ENCODE results near the gene PCDHGB6. TPM values are rescaled to one million over a fixed set of nuclear protein-coding genes. Genes with fewer than 3 reads are reported as not detected.

The PCDHGB6 gene
- total RNA-seq, 1 experiment from 2014 or later: 0.22 TPM

DNA sequence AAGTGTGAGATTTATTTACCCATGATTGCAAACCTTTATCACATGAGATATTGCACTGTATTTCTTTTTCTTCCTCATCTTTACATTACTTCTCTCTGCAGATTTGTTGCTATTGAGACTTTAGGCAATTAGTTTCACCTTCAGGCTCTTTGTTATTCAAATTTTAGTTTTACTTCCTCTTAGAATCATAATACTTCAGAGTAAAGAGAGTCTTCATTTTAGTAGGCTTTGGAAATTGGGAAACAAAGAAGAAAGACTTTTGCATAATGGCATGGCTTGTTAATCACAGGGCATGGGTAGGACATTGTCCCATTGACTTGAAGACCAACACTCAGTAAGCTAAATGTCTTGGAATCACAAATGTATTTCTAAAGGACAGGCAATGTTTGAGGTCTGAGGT is 45.1 kb upstream of the PCDHGB6 start (continued):
- TF ChIP-seq, protein P1, sequence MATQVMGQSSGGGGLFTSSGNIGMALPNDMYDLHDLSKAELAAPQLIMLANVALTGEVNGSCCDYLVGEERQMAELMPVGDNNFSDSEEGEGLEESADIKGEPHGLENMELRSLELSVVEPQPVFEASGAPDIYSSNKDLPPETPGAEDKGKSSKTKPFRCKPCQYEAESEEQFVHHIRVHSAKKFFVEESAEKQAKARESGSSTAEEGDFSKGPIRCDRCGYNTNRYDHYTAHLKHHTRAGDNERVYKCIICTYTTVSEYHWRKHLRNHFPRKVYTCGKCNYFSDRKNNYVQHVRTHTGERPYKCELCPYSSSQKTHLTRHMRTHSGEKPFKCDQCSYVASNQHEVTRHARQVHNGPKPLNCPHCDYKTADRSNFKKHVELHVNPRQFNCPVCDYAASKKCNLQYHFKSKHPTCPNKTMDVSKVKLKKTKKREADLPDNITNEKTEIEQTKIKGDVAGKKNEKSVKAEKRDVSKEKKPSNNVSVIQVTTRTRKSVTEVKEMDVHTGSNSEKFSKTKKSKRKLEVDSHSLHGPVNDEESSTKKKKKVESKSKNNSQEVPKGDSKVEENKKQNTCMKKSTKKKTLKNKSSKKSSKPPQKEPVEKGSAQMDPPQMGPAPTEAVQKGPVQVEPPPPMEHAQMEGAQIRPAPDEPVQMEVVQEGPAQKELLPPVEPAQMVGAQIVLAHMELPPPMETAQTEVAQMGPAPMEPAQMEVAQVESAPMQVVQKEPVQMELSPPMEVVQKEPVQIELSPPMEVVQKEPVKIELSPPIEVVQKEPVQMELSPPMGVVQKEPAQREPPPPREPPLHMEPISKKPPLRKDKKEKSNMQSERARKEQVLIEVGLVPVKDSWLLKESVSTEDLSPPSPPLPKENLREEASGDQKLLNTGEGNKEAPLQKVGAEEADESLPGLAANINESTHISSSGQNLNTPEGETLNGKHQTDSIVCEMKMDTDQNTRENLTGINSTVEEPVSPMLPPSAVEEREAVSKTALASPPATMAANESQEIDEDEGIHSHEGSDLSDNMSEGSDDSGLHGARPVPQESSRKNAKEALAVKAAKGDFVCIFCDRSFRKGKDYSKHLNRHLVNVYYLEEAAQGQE (IDR thresholded peaks at IDR 0.05; ENCODE audit: low read depth): no peak
- TF ChIP-seq RAD21 (IDR thresholded peaks at IDR 0.05; ENCODE audit: low read depth) (no peak), JUND (IDR thresholded peaks at IDR 0.05) (no peak)

DNA sequence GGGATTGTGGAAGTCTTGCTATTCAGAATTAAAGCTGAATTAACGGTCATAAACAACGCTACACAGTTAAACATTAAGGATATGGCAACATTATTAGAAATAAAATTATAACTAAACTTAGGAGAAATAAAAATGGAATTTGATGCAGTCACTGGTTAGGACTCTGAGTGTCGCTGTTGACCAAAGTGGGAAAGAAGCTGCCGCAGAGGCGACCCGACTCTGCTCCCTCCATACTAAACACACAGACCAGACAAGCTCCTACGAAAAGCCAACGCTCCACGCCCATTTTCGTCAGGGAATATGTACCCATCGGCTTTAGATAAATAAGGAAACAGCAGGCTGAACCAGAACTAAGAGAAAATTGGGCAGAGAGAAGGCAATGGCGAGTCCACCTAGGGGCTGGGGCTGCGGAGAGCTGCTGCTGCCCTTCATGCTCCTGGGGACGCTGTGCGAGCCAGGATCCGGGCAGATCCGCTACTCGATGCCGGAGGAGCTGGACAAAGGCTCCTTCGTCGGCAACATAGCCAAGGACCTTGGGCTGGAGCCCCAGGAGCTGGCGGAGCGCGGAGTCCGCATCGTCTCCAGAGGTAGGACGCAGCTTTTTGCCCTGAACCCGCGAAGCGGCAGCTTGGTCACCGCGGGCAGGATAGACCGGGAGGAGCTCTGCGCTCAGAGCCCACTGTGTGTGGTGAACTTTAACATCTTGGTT is 43.7 kb upstream of the PCDHGB6 start, which contains the start of gene PCDHGA5:
Gene PCDHGA5, plus strand, starts transcription at position 211 of the 709 bp plus-strand sequence. Its CDS starts 169 bp downstream, at position 380.
- no TSS peak for BruUV-seq (replicated peaks)
- no peaks in the 10 kb centered on the region for H3K9me2 ChIP-seq (ENCODE audit: insufficient read depth)
- no peaks in the 10 kb centered on the region for H4K20me1 ChIP-seq (ENCODE audit: insufficient read depth)
- TF ChIP-seq CBX3 (IDR thresholded peaks at IDR 0.05; ENCODE audit: low read depth) (no peak), ZFX (IDR thresholded peaks at IDR 0.05) (no peak), TCF7L2 (IDR thresholded peaks at IDR 0.05; ENCODE audit: borderline replicate concordance, extremely low read depth, insufficient read depth, insufficient read length) (no peak), YY1 (IDR thresholded peaks at IDR 0.05; ENCODE audit: extremely low read depth, insufficient replicate concordance, low read depth, low read length) (no peak), POLR2AphosphoS5 (IDR thresholded peaks at IDR 0.05; ENCODE audit: low read depth, low read length) (no peak)
- TF ChIP-seq, protein P2, sequence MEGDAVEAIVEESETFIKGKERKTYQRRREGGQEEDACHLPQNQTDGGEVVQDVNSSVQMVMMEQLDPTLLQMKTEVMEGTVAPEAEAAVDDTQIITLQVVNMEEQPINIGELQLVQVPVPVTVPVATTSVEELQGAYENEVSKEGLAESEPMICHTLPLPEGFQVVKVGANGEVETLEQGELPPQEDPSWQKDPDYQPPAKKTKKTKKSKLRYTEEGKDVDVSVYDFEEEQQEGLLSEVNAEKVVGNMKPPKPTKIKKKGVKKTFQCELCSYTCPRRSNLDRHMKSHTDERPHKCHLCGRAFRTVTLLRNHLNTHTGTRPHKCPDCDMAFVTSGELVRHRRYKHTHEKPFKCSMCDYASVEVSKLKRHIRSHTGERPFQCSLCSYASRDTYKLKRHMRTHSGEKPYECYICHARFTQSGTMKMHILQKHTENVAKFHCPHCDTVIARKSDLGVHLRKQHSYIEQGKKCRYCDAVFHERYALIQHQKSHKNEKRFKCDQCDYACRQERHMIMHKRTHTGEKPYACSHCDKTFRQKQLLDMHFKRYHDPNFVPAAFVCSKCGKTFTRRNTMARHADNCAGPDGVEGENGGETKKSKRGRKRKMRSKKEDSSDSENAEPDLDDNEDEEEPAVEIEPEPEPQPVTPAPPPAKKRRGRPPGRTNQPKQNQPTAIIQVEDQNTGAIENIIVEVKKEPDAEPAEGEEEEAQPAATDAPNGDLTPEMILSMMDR (IDR thresholded peaks at IDR 0.05 in 2 of 3, conservative IDR thresholded peaks at IDR 0.05 in 1 of 3; ENCODE audit: borderline replicate concordance in 1 of 3, insufficient read depth in 1 of 3, low read depth in 2 of 3, low read length in 2 of 3): no peak
- TF ChIP-seq, protein P3, sequence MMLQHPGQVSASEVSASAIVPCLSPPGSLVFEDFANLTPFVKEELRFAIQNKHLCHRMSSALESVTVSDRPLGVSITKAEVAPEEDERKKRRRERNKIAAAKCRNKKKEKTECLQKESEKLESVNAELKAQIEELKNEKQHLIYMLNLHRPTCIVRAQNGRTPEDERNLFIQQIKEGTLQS (IDR thresholded peaks at IDR 0.05): no peak
- H3K27ac ChIP-seq (ENCODE audit: low read depth, low read length): no peak within 1 kb of the TSS
- DNase-seq (ENCODE audit: low read depth, low spot score): no peak
- H3K79me2 ChIP-seq (ENCODE audit: insufficient read depth, low read length): no peaks in the 10 kb centered on the region
- H3K9ac ChIP-seq (ENCODE audit: low read length): no peak within 1 kb of the TSS
- H3K4me2 ChIP-seq (ENCODE audit: low read length): no peak within 1 kb of the TSS
- intact Hi-C loops (cut with micrococcal nuclease): no loop called here
- H3K4me3 ChIP-seq (replicated peaks in 1 of 2; ENCODE audit: low read depth in 1 of 2, low read length in 2 of 2): no peak within 1 kb of the TSS
- H2AFZ ChIP-seq (ENCODE audit: low read depth, low read length, poor library complexity, severe bottlenecking): no peak within 1 kb of the TSS
- no peaks in the 10 kb centered on the region for H3K27me3 ChIP-seq (ENCODE audit: insufficient read depth, low read length)
- ChIA-PET POLR2A (no interaction called here), RAD21 (ENCODE audit: low non-redundant PET in 1 of 2, low total read pairs in 2 of 2, uncharacterized antibody in 2 of 2, unreplicated experiment in 2 of 2) (no interaction called here), CTCF (interaction anchor here (1.0 to 1.1 kb wide), 2 partner anchors 44 to 200 kb away, joined by 3 read pairs; partner anchors contain the start of gene TAF7)
- H3K4me1 ChIP-seq (ENCODE audit: control insufficient read depth in 1 of 2, insufficient read depth in 2 of 2, low read length in 2 of 2): no peaks in the 10 kb centered on the region
- H3K36me3 ChIP-seq (ENCODE audit: control insufficient read depth in 1 of 2, insufficient read depth in 2 of 2, low read length in 2 of 2): no peaks in the 10 kb centered on the region
- H3K9me3 ChIP-seq (ENCODE audit: control insufficient read depth in 1 of 2, insufficient read depth in 1 of 2, low read depth in 1 of 2, low read length in 2 of 2): peaks cover 5 to 6% of the 10 kb centered on the region in 2 experiments; a peak in 2 of 4 replicates
- ATAC-seq: no peak

All from HCT116 (cell line).